Aorta (tissue), 5 donors: Measurements from ENCODE around the gene PRR7. TPM values are rescaled to one million over a fixed set of nuclear protein-coding genes. Genes with fewer than 3 reads are reported as not detected.

ENCODE experiments used
- ATAC-seq: fragments of 200-7000 bp; cut with Tn5 transposase; one replicate; pipeline ENCODE4 v1.9.1; 2022; ENCODE audit warnings: moderate library complexity; ENCODE audit not compliant: low FRiP score
- DNase-seq, 2 donors: peaks; one replicate each; pipeline ENCODE4 v3.0.0-alpha.2; 2020
- H3K27ac ChIP-seq, 2 donors: one replicate each; pipeline ENCODE4 v1.5.1; 2013; ENCODE audit warnings: low read length in 2 of 2, mild to moderate bottlenecking in 2 of 2, moderate library complexity in 2 of 2, control low read depth in 1 of 2, inconsistent platforms in 1 of 2, low read depth in 1 of 2
- H3K27me3 ChIP-seq, 2 donors: one replicate each; pipeline ENCODE4 v1.6.1; 2013; ENCODE audit warnings: control low read depth in 1 of 2, low read length in 1 of 2, mild to moderate bottlenecking in 1 of 2, moderate library complexity in 1 of 2; ENCODE audit not compliant: insufficient read depth in 2 of 2, control insufficient read depth in 1 of 2
- H3K36me3 ChIP-seq, 2 donors: one replicate each; pipeline ENCODE4 v1.6.1; 2013; ENCODE audit warnings: control low read depth in 1 of 2, low read length in 1 of 2, mild to moderate bottlenecking in 1 of 2; ENCODE audit not compliant: insufficient read depth in 2 of 2, control insufficient read depth in 1 of 2
- H3K4me1 ChIP-seq, 2 donors: one replicate each; pipeline ENCODE4 v1.6.1; 2013; ENCODE audit warnings: low read length in 2 of 2, control low read depth in 1 of 2, mild to moderate bottlenecking in 1 of 2, moderate library complexity in 1 of 2; ENCODE audit not compliant: insufficient read depth in 2 of 2, control insufficient read depth in 1 of 2
- H3K4me3 ChIP-seq, 2 donors: one replicate each; pipeline ENCODE4 v1.5.1; 2013; ENCODE audit warnings: low read length in 2 of 2, control low read depth in 1 of 2, mild to moderate bottlenecking in 1 of 2
- H3K9me3 ChIP-seq: one replicate; pipeline ENCODE4 v1.6.1; 2013; ENCODE audit warnings: mild to moderate bottlenecking, low read length; ENCODE audit not compliant: control insufficient read depth
- WGBS, 2 donors: extraction: QIAGEN DNeasy Blood & Tissue Kit; methylation state at CpG; one replicate each; pipeline ENCODE4 v1.1.7; 2013; 5-methylcytosine and 5-hydroxymethylcytosine counted together
- intact Hi-C, 2 donors: fragments of 100-400 bp; cut with DNase I; formaldehyde crosslinking; loops; one replicate each; pipeline versions ENCODE4 v1.14.2 to v1.15.0; 2022
- polyA plus RNA-seq, 2 donors: library from polyadenylated mRNA; stranded (reverse); fragments of 200-250 nt; gene quantifications; one replicate each; pipeline ENCODE4 v1.2.3, GENCODE V29; 2013
- total RNA-seq, 2 donors: library from RNA; stranded (reverse); fragmentation: NEBNext Ultra II Directional; extraction: Animal tissue kit (Norgen Biotek cat#: 25700); gene quantifications; one replicate each; pipeline ENCODE4 v1.2.1, GENCODE V29; 2021
- donor health status: healthy with polysubstance abuse.
- donor health status: Bipolar disorder and iron deficiency.
- donor health status: DM: no; HTN: no; CAD: no.
- donor health status: DM: no; HTN: no; CAD: no.
- donor health status: DM: yes; HTN: yes; CAD: no.

The PRR7 gene
- total and polyA plus RNA-seq, 4 donors = 0.74 to 2.0 (median 1.9) TPM; not detected in 1

- intact Hi-C loops = no loop called here
- Histone ChIP-seq H3K36me3 (peaks cover 0 to 18% of the 10 kb centered on the region in 2 donors), H3K27ac (peak overlapping the region in 1 of 2 donors; percentile 10), H3K4me3 (no peak overlapping the region), H3K27me3 (no peaks in the 10 kb centered on the region), H3K4me1 (no peaks in the 10 kb centered on the region), H3K9me3 (no peaks in the 10 kb centered on the region)
- WGBS, 2 donors = 26 to 29% methylated on average over 16 of the region's 16 CpGs
- no peak for ATAC-seq
- DNase-seq = no peak
Measured at GRCh38 chr5:177490992-177491391, 44.4 kb downstream of the PRR7 start.

- Histone ChIP-seq H3K27ac (peak overlapping the region; percentile 14 to 31), H3K27me3 (no peaks in the 10 kb centered on the region), H3K4me1 (no peaks in the 10 kb centered on the region), H3K9me3 (no peaks in the 10 kb centered on the region), H3K36me3 (peaks cover 0 to 16% of the 10 kb centered on the region in 2 donors), H3K4me3 (no peak overlapping the region)
- intact Hi-C loops = no loop called here
- DNase-seq (peak in 1 of 2 donors; percentile 86), ATAC-seq (peak; percentile 12)
- WGBS, 2 donors = 16 to 20% methylated on average over 28 to 43 of the region's 43 CpGs
Measured at GRCh38 chr5:177491429-177491945, 44.9 kb downstream of the PRR7 start.

- no peak for ATAC-seq
- H3K36me3 ChIP-seq = peaks cover 0 to 16% of the 10 kb centered on the region in 2 donors
- intact Hi-C loops = no loop called here
- H3K9me3 ChIP-seq = no peaks in the 10 kb centered on the region
- H3K4me1 ChIP-seq = no peaks in the 10 kb centered on the region
- no peak for DNase-seq
- H3K27ac ChIP-seq = peak overlapping the region; percentile 31 to 58
- no peaks in the 10 kb centered on the region for H3K27me3 ChIP-seq
- no peak overlapping the region for H3K4me3 ChIP-seq
- 26 to 28% methylated on average over 53 to 54 of the region's 54 CpGs for WGBS, 2 donors
Measured at GRCh38 chr5:177491983-177492746, 45.6 kb downstream of the PRR7 start.

GRCh38 chr5:177492841-177493240 is 46.2 kb downstream of the PRR7 start:
- WGBS, 2 donors = 18 to 22% methylated on average over 7 of the region's 7 CpGs
- ATAC-seq (no peak), DNase-seq (no peak)
- intact Hi-C loops = no loop called here
- H3K9me3 ChIP-seq = no peaks in the 10 kb centered on the region
- peak overlapping the region; percentile 46 to 58 for H3K27ac ChIP-seq
- H3K27me3 ChIP-seq = no peaks in the 10 kb centered on the region
- no peak overlapping the region for H3K4me3 ChIP-seq
- H3K36me3 ChIP-seq = peaks cover 0 to 12% of the 10 kb centered on the region in 2 donors
- H3K4me1 ChIP-seq = no peaks in the 10 kb centered on the region

GRCh38 chr5:177493795-177494345 is 47.3 kb downstream of the PRR7 start:
- H3K27me3 ChIP-seq = no peaks in the 10 kb centered on the region
- H3K27ac ChIP-seq = peak overlapping the region; percentile 46 to 58
- H3K4me1 ChIP-seq = no peaks in the 10 kb centered on the region
- H3K9me3 ChIP-seq = no peaks in the 10 kb centered on the region
- intact Hi-C loops = loop anchor here in 1 of 2 donors (2.0 kb wide), 1 partner anchor 37 kb away; no protein-coding TSS in a partner anchor
- no peak for ATAC-seq
- DNase-seq = no peak
- WGBS, 2 donors = 29 to 33% methylated on average over 5 of the region's 5 CpGs
- H3K4me3 ChIP-seq = no peak overlapping the region
- H3K36me3 ChIP-seq = peaks cover 0 to 10% of the 10 kb centered on the region in 2 donors

GRCh38 chr5:177494346-177495195 is 48.0 kb downstream of the PRR7 start:
- no peaks in the 10 kb centered on the region for H3K4me1 ChIP-seq
- no peaks in the 10 kb centered on the region for H3K9me3 ChIP-seq
- no peak overlapping the region for H3K4me3 ChIP-seq
- H3K27me3 ChIP-seq = no peaks in the 10 kb centered on the region
- H3K36me3 ChIP-seq = peaks cover 0 to 4% of the 10 kb centered on the region in 2 donors
- ATAC-seq (peak; percentile 69), DNase-seq (peak; percentile 94 to 97)
- peak overlapping the region; percentile 52 to 87 for H3K27ac ChIP-seq
- intact Hi-C loops = loop anchor here in 1 of 2 donors (2.0 kb wide), 1 partner anchor 38 kb away; no protein-coding TSS in a partner anchor
- 2 to 5% methylated on average over 8 to 11 of the region's 11 CpGs for WGBS, 2 donors

- ATAC-seq (peak; percentile 65), DNase-seq (peak; percentile 94)
- intact Hi-C loops = loop anchor here in 1 of 2 donors (2.0 kb wide), 2 partner anchors 39 to 69 kb away; partner anchors contain the start of gene GRK6
- no peaks in the 10 kb centered on the region for H3K27me3 ChIP-seq
- WGBS, 2 donors = 15 to 20% methylated on average over 14 of the region's 14 CpGs
- no peaks in the 10 kb centered on the region for H3K4me1 ChIP-seq
- H3K36me3 ChIP-seq = peaks cover 0 to 4% of the 10 kb centered on the region in 2 donors
- H3K27ac ChIP-seq = peak overlapping the region; percentile 89 to 95
- H3K9me3 ChIP-seq = no peaks in the 10 kb centered on the region
- H3K4me3 ChIP-seq = peak overlapping the region; percentile 64 to 67
Measured at GRCh38 chr5:177495243-177496060, 48.8 kb downstream of the PRR7 start.
